Nephron (organoid): Measurements from ENCODE around the gene LAMA4.

ENCODE experiments used
- H3K27ac Mint-ChIP-seq, 3 experiments: 2 replicates each; pipeline ENCODE4 v1.8.0; 2020; ENCODE audit warnings: mixed read lengths in 3 of 3, mild to moderate bottlenecking in 2 of 3, moderate library complexity in 1 of 3
- H3K27me3 Mint-ChIP-seq: 2 replicates; pipeline ENCODE4 v1.8.0; 2021; ENCODE audit warnings: low read depth, mild to moderate bottlenecking, moderate library complexity, mixed read lengths
- H3K36me3 Mint-ChIP-seq: 2 replicates; pipeline ENCODE4 v1.8.0; 2020; ENCODE audit warnings: low read depth, mixed read lengths
- H3K4me1 Mint-ChIP-seq: 2 replicates; pipeline ENCODE4 v1.8.0; 2020; ENCODE audit warnings: mixed read lengths
- H3K4me3 Mint-ChIP-seq, 3 experiments: 2 replicates each; pipeline ENCODE4 v1.8.0; 2020; ENCODE audit warnings: mild to moderate bottlenecking in 3 of 3, mixed read lengths in 3 of 3, moderate library complexity in 2 of 3
- H3K9me3 Mint-ChIP-seq: 2 replicates; pipeline ENCODE4 v1.8.0; 2020; ENCODE audit warnings: mixed read lengths
- CTCF ChIP-seq, 3 experiments: fragments of 200-600 bp; sonication (generic); IDR thresholded peaks; one replicate each; pipeline ENCODE4 v1.5.0; 2021; ENCODE audit warnings: antibody characterized with exemption in 3 of 3; ENCODE audit not compliant: unreplicated experiment in 3 of 3

The LAMA4 gene

GRCh38 chr6:112149236-112149635, 105.1 kb downstream of the LAMA4 start:
- peaks cover 30% of the 10 kb centered on the region for H3K36me3 Mint-ChIP-seq
- TF ChIP-seq CTCF (IDR thresholded peaks at IDR 0.05; ENCODE audit: unreplicated experiment in 3 of 3) = no peak
- peaks cover 4% of the 10 kb centered on the region for H3K4me1 Mint-ChIP-seq
- H3K9me3 Mint-ChIP-seq = no peaks in the 10 kb centered on the region
- no peak overlapping the region for H3K4me3 Mint-ChIP-seq
- no peaks in the 10 kb centered on the region for H3K27me3 Mint-ChIP-seq
- H3K27ac Mint-ChIP-seq = no peak overlapping the region

DNA sequence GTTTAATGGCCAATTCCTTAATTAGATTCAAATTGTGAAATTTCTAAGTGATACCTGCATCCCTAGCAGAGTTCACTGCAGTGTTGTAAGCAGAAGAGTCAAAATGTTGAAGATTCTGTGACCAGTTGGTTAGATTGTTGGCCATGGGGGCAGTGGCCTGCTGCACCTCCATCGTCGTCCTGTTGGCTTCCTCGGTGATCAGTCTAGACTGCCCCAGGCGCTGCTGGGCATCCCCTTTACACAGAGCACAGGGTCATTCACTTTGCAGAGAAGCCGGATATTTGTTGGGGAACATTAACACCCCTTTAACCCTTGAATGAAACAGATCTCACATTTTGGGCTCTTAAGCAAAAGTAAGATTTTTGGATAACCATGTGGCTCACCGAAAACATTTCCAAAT, 106.3 kb downstream of the LAMA4 start:
- Mint-ChIP-seq H3K27ac (no peak overlapping the region), H3K4me1 (peaks cover 4% of the 10 kb centered on the region), H3K4me3 (no peak overlapping the region), H3K27me3 (no peaks in the 10 kb centered on the region), H3K9me3 (no peaks in the 10 kb centered on the region), H3K36me3 (peaks cover 31% of the 10 kb centered on the region)
- TF ChIP-seq CTCF (IDR thresholded peaks at IDR 0.05; ENCODE audit: unreplicated experiment in 3 of 3) = no peak

DNA sequence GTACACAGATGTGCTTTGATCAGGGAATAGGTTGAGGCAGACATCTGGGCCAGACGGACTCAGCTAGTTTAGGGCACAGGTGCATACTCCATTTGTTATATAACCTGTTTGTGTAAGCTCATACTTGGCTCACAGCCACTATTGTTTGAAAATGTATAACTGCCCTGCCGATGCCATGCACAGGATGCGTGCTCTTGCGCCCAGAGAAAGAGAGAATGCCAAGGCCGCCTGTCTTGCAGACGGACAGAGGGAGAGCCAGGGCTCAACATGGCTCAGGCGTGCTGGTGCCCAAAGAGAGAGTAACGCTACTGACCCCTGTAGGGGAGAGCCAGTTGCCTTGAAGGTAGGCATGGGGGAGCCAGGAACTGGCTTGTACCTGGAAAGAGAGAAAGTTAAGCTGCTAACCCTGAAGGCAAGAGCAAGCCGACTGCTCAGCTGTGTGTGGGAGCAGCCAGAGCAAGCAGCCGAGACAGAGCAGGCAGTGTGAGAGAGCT, 109.2 kb downstream of the LAMA4 start:
- no peak for TF ChIP-seq CTCF (IDR thresholded peaks at IDR 0.05; ENCODE audit: unreplicated experiment in 3 of 3)
- Mint-ChIP-seq H3K9me3 (no peaks in the 10 kb centered on the region), H3K36me3 (peaks cover 44% of the 10 kb centered on the region), H3K4me1 (no peaks in the 10 kb centered on the region), H3K27ac (no peak overlapping the region), H3K27me3 (no peaks in the 10 kb centered on the region), H3K4me3 (no peak overlapping the region)

- H3K36me3 Mint-ChIP-seq = peaks cover 43% of the 10 kb centered on the region
- H3K4me3 Mint-ChIP-seq = no peak overlapping the region
- H3K9me3 Mint-ChIP-seq = no peaks in the 10 kb centered on the region
- no peak overlapping the region for H3K27ac Mint-ChIP-seq
- no peaks in the 10 kb centered on the region for H3K4me1 Mint-ChIP-seq
- H3K27me3 Mint-ChIP-seq = no peaks in the 10 kb centered on the region
- no peak for TF ChIP-seq CTCF (IDR thresholded peaks at IDR 0.05; ENCODE audit: unreplicated experiment in 3 of 3)
Measured at GRCh38 chr6:112144145-112144926, 110.0 kb downstream of the LAMA4 start.

- peaks cover 48% of the 10 kb centered on the region for H3K36me3 Mint-ChIP-seq
- H3K27ac Mint-ChIP-seq = no peak overlapping the region
- H3K4me1 Mint-ChIP-seq = no peaks in the 10 kb centered on the region
- H3K27me3 Mint-ChIP-seq = no peaks in the 10 kb centered on the region
- H3K4me3 Mint-ChIP-seq = no peak overlapping the region
- H3K9me3 Mint-ChIP-seq = no peaks in the 10 kb centered on the region
- TF ChIP-seq CTCF (IDR thresholded peaks at IDR 0.05; ENCODE audit: unreplicated experiment in 3 of 3) = no peak
Measured at GRCh38 chr6:112141707-112142106, 112.7 kb downstream of the LAMA4 start.

DNA sequence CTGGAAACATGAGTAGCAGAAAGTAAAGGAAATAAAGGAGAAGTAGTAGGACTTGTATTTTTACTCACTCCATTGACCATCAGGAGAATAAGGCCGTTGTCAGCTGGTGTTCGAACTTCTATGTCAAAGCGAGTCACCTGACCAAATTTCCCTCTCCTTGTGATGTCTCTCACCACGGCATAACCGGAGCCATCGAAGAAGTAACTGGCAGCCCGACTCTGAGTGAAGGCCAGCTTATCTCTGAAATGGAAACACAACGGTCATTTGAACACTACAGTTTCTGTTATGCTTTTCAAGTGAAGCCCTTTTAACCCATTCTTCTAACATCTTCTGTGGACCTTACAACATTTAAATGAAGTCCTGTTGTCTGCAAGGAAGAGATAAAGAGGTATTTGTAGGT, 115.3 kb downstream of the LAMA4 start:
- H3K27me3 Mint-ChIP-seq = no peaks in the 10 kb centered on the region
- H3K9me3 Mint-ChIP-seq = no peaks in the 10 kb centered on the region
- H3K27ac Mint-ChIP-seq = no peak overlapping the region
- peaks cover 45% of the 10 kb centered on the region for H3K36me3 Mint-ChIP-seq
- H3K4me1 Mint-ChIP-seq = no peaks in the 10 kb centered on the region
- no peak for TF ChIP-seq CTCF (IDR thresholded peaks at IDR 0.05; ENCODE audit: unreplicated experiment in 3 of 3)
- H3K4me3 Mint-ChIP-seq = no peak overlapping the region
